ENCODE measurements around the gene UBE2I.

Gene UBE2I

DNA sequence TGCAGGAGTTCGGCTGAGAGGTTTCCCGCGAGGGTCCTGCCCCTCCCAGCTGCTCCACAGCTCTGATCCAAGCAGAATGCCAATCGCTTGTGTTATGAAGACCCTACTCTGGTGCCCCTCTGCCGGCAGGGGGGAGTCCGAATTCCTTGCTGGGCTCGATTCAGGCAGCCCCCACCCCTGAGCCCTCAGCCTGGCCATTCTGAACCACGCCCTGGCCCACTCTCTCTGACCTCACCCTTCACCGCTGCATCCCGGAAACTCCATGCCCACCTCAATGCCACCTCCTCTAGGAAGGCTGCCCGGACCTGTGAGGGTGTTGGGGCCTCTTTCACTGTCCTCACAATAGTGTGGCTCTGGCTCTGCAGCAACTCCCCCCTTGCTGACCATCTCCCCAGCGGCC lies 7.9 kb upstream of the UBE2I start:
- no peaks in the 10 kb centered on the region for H3K9me3 ChIP-seq (ENCODE audit: low read depth, low read length)
- DNase-seq (ENCODE audit: low read depth, low spot score) = no peak
- H3K36me3 ChIP-seq (ENCODE audit: insufficient read depth, low read length) = no peaks in the 10 kb centered on the region
- H3K27ac ChIP-seq = no peak overlapping the region
- H3K9ac ChIP-seq (ENCODE audit: insufficient read length) = no peak overlapping the region
- TF ChIP-seq FOXP2 (optimal IDR thresholded peaks at IDR 0.05; ENCODE audit: control extremely low read depth, extremely low read length, insufficient read depth) = no peak
- no peak for TF ChIP-seq POLR2AphosphoS5 (IDR thresholded peaks at IDR 0.05; ENCODE audit: borderline replicate concordance, low read depth, low read length)
- no peak for TF ChIP-seq EZH2 (IDR thresholded peaks at IDR 0.05)
- no peak overlapping the region for H3K4me3 ChIP-seq

- H3K4me3 ChIP-seq = no peak overlapping the region
- DNase-seq (ENCODE audit: low read depth, low spot score) = no peak
- H3K9me3 ChIP-seq (ENCODE audit: low read depth, low read length) = no peaks in the 10 kb centered on the region
- H3K36me3 ChIP-seq (ENCODE audit: insufficient read depth, low read length) = 0 out of 2 replicates have a peak, but pooled peaks cover 4% of the 10 kb centered on the region
- TF ChIP-seq POLR2AphosphoS5 (IDR thresholded peaks at IDR 0.05; ENCODE audit: borderline replicate concordance, low read depth, low read length) (no peak), EZH2 (IDR thresholded peaks at IDR 0.05) (no peak), FOXP2 (optimal IDR thresholded peaks at IDR 0.05; ENCODE audit: control extremely low read depth, extremely low read length, insufficient read depth) (no peak)
- H3K27ac ChIP-seq = no peak overlapping the region
- no peak overlapping the region for H3K9ac ChIP-seq (ENCODE audit: insufficient read length)
These were observed 3.6 kb upstream of the UBE2I start for GRCh38 chr16:1305823-1306222.

DNA sequence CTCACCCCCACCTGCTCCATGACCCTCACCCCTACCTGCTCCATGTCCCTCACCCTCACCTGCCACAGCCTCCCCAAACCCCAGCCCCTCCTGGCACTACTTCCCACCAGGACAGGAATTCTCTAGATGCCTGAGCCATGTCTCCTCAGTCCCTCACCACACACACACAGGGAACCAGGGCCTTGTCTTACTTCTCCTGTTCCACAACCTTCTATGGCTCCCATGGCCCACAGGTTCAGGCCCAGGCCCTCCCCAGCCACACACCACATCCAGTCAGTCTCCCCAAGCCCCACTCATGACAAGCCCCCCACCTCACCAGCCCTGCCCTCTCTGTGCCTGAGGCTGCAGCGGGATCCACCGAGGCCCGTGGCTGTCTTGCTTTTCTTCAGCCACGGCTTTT lies 3.1 kb upstream of the UBE2I start:
- H3K9me3 ChIP-seq (ENCODE audit: low read depth, low read length) = no peaks in the 10 kb centered on the region

GRCh38 chr16:1308036-1308976 lies 1.1 kb upstream of the UBE2I start:
- Histone ChIP-seq H3K27ac (peak overlapping the region; percentile 99), H3K4me3 (peak overlapping the region; percentile 91), H3K9me3 (ENCODE audit: low read depth, low read length) (no peaks in the 10 kb centered on the region), H3K9ac (ENCODE audit: insufficient read length) (peak overlapping the region; percentile 100), H3K36me3 (ENCODE audit: insufficient read depth, low read length) (peaks cover 17% of the 10 kb centered on the region; the same call in 1 of the 2 replicates)
- no peak for DNase-seq (ENCODE audit: low read depth, low spot score)
- no peak for TF ChIP-seq EZH2 (IDR thresholded peaks at IDR 0.05)
- no peak for TF ChIP-seq FOXP2 (optimal IDR thresholded peaks at IDR 0.05; ENCODE audit: control extremely low read depth, extremely low read length, insufficient read depth)
- TF ChIP-seq POLR2AphosphoS5 (IDR thresholded peaks at IDR 0.05; ENCODE audit: borderline replicate concordance, low read depth, low read length) = peak; percentile 18; the same call in 1 of the 2 replicates

More for the DNA sequence above, 3.1 kb upstream of the UBE2I start:
- no peak for TF ChIP-seq POLR2AphosphoS5 (IDR thresholded peaks at IDR 0.05; ENCODE audit: borderline replicate concordance, low read depth, low read length)
- TF ChIP-seq FOXP2 (optimal IDR thresholded peaks at IDR 0.05; ENCODE audit: control extremely low read depth, extremely low read length, insufficient read depth) = no peak
- no peak for TF ChIP-seq EZH2 (IDR thresholded peaks at IDR 0.05)
- Histone ChIP-seq H3K27ac (no peak overlapping the region), H3K36me3 (ENCODE audit: insufficient read depth, low read length) (0 out of 2 replicates have a peak, but pooled peaks cover 4% of the 10 kb centered on the region), H3K9ac (ENCODE audit: insufficient read length) (no peak overlapping the region), H3K4me3 (no peak overlapping the region)
- DNase-seq (ENCODE audit: low read depth, low spot score) = no peak

GRCh38 chr16:1309888-1310831 lies 724 bp downstream of the UBE2I start:
- peak overlapping the region; percentile 100 for H3K4me3 ChIP-seq
- DNase-seq (ENCODE audit: low read depth, low spot score) = no peak
- peak overlapping the region; percentile 82 for H3K27ac ChIP-seq
- H3K36me3 ChIP-seq (ENCODE audit: insufficient read depth, low read length) = peaks cover 35% of the 10 kb centered on the region
- peak overlapping the region; percentile 99 for H3K9ac ChIP-seq (ENCODE audit: insufficient read length)
- TF ChIP-seq EZH2 (IDR thresholded peaks at IDR 0.05) = no peak
- TF ChIP-seq FOXP2 (optimal IDR thresholded peaks at IDR 0.05; ENCODE audit: control extremely low read depth, extremely low read length, insufficient read depth) = no peak
- no peak for TF ChIP-seq POLR2AphosphoS5 (IDR thresholded peaks at IDR 0.05; ENCODE audit: borderline replicate concordance, low read depth, low read length)
- H3K9me3 ChIP-seq (ENCODE audit: low read depth, low read length) = no peaks in the 10 kb centered on the region

GRCh38 chr16:1310832-1311200 lies 1.4 kb downstream of the UBE2I start:
- H3K9ac ChIP-seq (ENCODE audit: insufficient read length) = peak overlapping the region; percentile 99
- H3K9me3 ChIP-seq (ENCODE audit: low read depth, low read length) = no peaks in the 10 kb centered on the region
- TF ChIP-seq FOXP2 (optimal IDR thresholded peaks at IDR 0.05; ENCODE audit: control extremely low read depth, extremely low read length, insufficient read depth) (no peak), EZH2 (IDR thresholded peaks at IDR 0.05) (no peak), POLR2AphosphoS5 (IDR thresholded peaks at IDR 0.05; ENCODE audit: borderline replicate concordance, low read depth, low read length) (no peak)
- peaks cover 42% of the 10 kb centered on the region for H3K36me3 ChIP-seq (ENCODE audit: insufficient read depth, low read length)
- no peak for DNase-seq (ENCODE audit: low read depth, low spot score)
- peak overlapping the region; percentile 100 for H3K4me3 ChIP-seq
- no peak overlapping the region for H3K27ac ChIP-seq

DNA sequence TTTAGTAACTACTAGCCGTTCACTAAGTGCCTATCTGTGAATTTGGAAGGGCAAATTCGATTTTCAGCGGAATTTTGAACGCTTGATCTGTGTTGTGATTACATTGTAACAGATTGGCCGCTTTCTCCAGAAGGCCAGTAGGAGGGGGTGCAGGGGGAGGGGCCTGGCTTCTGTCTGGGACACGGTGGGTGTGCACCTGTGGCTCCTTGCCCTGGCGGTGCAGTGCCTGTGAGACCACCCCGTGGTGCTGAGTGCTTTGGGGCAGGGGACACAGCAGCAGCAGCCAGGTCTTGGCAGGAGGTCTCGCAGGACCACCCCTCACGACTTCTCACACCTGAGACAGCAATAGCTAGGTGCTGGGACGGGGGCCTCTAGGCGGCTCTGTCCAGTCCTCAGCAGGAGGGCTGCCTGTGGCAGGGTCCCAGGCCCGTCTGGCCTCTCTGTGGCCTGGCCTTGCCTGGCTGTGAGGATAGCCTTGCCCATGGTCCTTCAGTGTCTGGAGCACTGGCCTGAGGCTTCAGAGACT lies 1.8 kb downstream of the UBE2I start:
- no peaks in the 10 kb centered on the region for H3K9me3 ChIP-seq (ENCODE audit: low read depth, low read length)
- no peak for DNase-seq (ENCODE audit: low read depth, low spot score)
- H3K36me3 ChIP-seq (ENCODE audit: insufficient read depth, low read length) = peaks cover 46% of the 10 kb centered on the region
- H3K4me3 ChIP-seq = peak overlapping the region; percentile 100
- no peak overlapping the region for H3K27ac ChIP-seq
- H3K9ac ChIP-seq (ENCODE audit: insufficient read length) = peak overlapping the region; percentile 99
- TF ChIP-seq POLR2AphosphoS5 (IDR thresholded peaks at IDR 0.05; ENCODE audit: borderline replicate concordance, low read depth, low read length) (no peak), FOXP2 (optimal IDR thresholded peaks at IDR 0.05; ENCODE audit: control extremely low read depth, extremely low read length, insufficient read depth) (no peak), EZH2 (IDR thresholded peaks at IDR 0.05) (no peak)

Data from SK-N-MC (cell line).